ENCODE results near the gene FLT3LG. TPM values are rescaled to one million over a fixed set of nuclear protein-coding genes. Genes with fewer than 3 reads are reported as not detected.

The FLT3LG gene
- total RNA-seq, 2 donors from 2014 or later = 4.7 to 5.6 TPM

DNA sequence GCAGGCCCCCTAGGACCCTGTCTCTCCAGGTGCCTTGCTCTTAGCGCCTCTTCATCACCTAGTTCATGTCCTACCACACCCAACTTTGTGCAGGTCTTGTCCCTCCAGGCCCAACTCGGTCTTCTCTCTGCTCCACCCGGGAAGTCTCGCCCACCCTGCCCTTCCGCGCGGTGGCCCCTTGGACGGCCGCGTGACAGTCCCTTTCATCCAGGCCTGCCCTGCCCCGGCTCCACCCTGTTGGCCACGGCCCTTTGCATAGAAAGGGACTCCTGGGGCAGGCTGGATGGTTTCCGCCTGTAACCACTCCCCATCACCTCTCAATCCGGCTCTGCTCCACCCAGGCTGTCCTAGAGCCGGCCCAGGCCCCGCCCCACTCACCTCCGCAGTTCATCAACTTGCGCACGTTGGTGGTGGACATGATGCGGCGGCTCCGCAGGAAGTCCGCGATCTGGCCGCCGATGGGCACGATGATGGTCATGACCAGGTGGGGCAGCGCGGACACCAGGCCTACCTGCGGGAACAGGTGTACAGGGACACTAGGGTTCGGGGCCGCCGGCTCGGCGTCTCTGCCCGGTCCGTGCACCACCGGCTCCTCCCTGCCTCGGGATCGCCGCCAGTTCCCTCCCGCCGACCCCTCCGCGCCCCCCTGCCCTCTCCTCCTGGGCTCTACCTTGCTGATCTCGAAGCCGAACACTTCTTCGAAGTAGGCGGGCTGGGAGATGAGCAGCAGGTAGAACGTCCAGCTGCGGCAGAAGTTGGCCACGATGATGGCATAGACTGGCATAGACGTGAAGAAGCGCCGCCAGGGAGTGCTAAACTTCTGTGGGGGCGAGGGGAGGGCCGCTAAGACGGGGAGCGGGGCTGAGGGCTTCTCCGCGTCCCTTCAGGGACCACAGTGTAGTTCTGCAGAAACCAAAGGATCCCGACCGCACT lies 41.6 kb upstream of the FLT3LG start:
- Histone ChIP-seq H3K4me3 (no peak overlapping the region), H3K27me3 (replicated peaks; ENCODE audit: insufficient read depth) (peaks cover 55% of the 10 kb centered on the region), H3K4me1 (ENCODE audit: control insufficient read depth in 1 of 2, low read depth in 2 of 2) (peaks cover 0 to 8% of the 10 kb centered on the region in 2 donors), H3K9me3 (no peaks in the 10 kb centered on the region), H3K36me3 (no peaks in the 10 kb centered on the region), H3K27ac (no peak overlapping the region)
- TF ChIP-seq CTCF (IDR thresholded peaks at IDR 0.05) = no peak
- no peak for DNase-seq (ENCODE audit: low spot score)
- ATAC-seq (ENCODE audit: insufficient number of reproducible peaks, low FRiP score, low read depth) = no peak

DNA sequence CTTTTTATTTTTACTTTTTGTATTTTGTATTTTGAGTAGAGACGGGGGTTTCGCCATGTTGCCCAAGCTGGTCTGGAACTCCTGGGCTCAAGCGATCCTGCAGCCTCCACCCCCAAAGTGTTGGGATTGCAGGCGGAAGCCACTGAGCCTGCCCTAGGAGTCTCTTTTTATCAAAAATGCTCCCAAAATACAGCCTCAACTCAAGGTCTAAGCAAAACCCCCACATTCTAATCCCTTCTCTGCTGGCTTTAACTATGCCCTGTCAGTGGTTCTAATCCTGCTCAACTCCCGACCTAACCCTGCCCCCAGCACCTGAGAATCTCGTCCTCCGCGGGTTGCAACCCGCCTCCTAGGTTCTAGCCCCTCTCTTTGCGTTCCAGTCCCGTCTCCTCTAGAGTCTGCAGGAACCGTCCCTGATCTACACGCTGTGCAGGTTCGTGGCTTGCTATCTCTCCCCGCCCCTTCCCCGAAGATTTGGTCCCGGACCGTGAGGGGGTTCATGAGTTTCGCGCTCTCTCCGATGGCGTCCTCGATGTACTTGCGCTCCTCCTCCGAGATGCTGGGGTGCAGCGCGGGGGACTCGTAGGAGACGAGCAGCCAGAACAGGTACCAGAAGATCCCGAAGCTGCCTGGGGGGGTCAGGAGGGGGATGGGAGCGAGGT lies 40.6 kb upstream of the FLT3LG start:
- DNase-seq (ENCODE audit: low spot score) (no peak), ATAC-seq (ENCODE audit: insufficient number of reproducible peaks, low FRiP score, low read depth) (no peak)
- H3K9me3 ChIP-seq = no peaks in the 10 kb centered on the region
- TF ChIP-seq CTCF (IDR thresholded peaks at IDR 0.05) = no peak
- no peaks in the 10 kb centered on the region for H3K36me3 ChIP-seq
- H3K4me1 ChIP-seq (ENCODE audit: control insufficient read depth in 1 of 2, low read depth in 2 of 2) = peaks cover 0 to 1% of the 10 kb centered on the region in 2 donors
- H3K4me3 ChIP-seq = no peak overlapping the region
- peaks cover 45% of the 10 kb centered on the region for H3K27me3 ChIP-seq (replicated peaks; ENCODE audit: insufficient read depth)
- no peak overlapping the region for H3K27ac ChIP-seq

DNA sequence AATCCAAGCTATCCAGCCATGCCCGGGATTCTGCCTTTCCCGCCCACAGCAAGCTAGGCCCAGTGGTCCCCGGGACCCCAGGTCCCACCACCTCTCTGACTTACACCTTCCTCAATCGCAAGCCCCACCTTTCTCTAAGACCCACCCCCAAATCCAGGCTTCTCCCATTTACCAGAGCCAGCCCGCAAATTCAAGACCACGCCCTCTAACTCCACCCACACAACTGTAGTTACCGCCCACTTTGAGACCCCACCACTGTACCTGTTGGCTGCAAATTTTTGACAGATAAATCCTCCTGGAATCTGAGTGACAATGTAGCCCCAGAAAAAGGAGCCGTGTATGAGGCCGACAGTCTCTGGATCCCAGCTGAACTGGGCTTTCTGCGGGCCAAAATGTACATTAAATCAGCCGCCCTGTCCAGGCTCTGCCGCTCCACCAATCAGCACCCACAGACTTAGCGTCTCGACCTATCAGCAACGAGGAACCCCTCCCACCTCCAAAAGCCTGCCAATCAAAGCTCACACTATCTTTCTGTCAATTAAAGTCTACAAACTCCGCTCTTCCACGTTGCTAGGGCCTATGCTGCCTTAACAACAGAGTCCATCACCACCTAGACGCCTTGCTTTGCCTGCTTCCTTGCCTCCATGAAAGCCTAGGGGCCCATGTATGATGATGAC lies 39.0 kb upstream of the FLT3LG start:
- no peak for TF ChIP-seq CTCF (IDR thresholded peaks at IDR 0.05)
- no peak for ATAC-seq (ENCODE audit: insufficient number of reproducible peaks, low FRiP score, low read depth)
- DNase-seq (ENCODE audit: low spot score) = no peak
- no peaks in the 10 kb centered on the region for H3K36me3 ChIP-seq
- H3K27ac ChIP-seq = no peak overlapping the region
- no peaks in the 10 kb centered on the region for H3K4me1 ChIP-seq (ENCODE audit: control insufficient read depth in 1 of 2, low read depth in 2 of 2)
- H3K9me3 ChIP-seq = no peaks in the 10 kb centered on the region
- H3K27me3 ChIP-seq (replicated peaks; ENCODE audit: insufficient read depth) = peaks cover 33% of the 10 kb centered on the region
- H3K4me3 ChIP-seq = no peak overlapping the region

GRCh38 chr19:49435670-49436069 lies 38.3 kb upstream of the FLT3LG start:
- Histone ChIP-seq H3K9me3 (no peaks in the 10 kb centered on the region), H3K27ac (no peak overlapping the region), H3K36me3 (no peaks in the 10 kb centered on the region), H3K4me1 (ENCODE audit: control insufficient read depth in 1 of 2, low read depth in 2 of 2) (no peaks in the 10 kb centered on the region), H3K4me3 (no peak overlapping the region), H3K27me3 (replicated peaks; ENCODE audit: insufficient read depth) (peaks cover 33% of the 10 kb centered on the region)
- TF ChIP-seq CTCF (IDR thresholded peaks at IDR 0.05) = no peak
- DNase-seq (ENCODE audit: low spot score) (no peak), ATAC-seq (ENCODE audit: insufficient number of reproducible peaks, low FRiP score, low read depth) (no peak)

All from thoracic aorta (tissue), 2 donors.